ENCODE measurements around the gene ANKRD31. TPM values are rescaled to one million over a fixed set of nuclear protein-coding genes. Genes with fewer than 3 reads are reported as not detected.
"Not testable (repeated sequence)": the region's sequence is repeated elsewhere in the genome, so short reads cannot be mapped to it uniquely, and the experiment has no call there.

The ANKRD31 gene
- total RNA-seq, 1 experiment from 2014 or later, result 0.07 TPM

DNA sequence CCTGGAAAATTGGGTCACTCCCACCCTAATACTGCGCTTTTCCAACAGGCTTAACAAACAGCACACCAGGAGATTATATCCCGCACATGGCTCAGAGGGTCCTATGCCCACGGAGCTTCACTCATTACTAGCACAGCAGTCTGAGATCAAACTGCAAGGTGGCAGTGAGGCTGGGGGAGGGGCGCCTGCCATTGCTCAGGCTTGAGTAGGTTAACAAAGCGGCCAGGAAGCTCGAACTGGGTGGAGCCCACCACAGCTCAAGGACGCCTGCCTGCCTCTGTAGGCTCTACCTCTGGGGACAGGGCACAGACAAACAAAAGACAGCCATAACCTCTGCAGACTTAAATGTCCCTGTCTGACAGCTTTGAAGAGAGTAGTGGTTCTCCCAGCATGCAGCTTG is 60.7 kb downstream of the ANKRD31 start:
- in situ Hi-C loops (cut with HindIII; ENCODE audit: low pct_unique_long_range_greater_than_20kb, low sequenced_read_pairs), result not testable (repeated sequence)

GRCh38 chr5:75174872-75175271 is 61.8 kb downstream of the ANKRD31 start:
- DNase-seq (ENCODE audit: low read depth); in situ Hi-C loops (cut with HindIII; ENCODE audit: low pct_unique_long_range_greater_than_20kb, low sequenced_read_pairs): not testable (repeated sequence)

More for the DNA sequence above, 60.7 kb downstream of the ANKRD31 start:
- DNase-seq (ENCODE audit: low read depth), result not testable (repeated sequence)

- DNase-seq (ENCODE audit: low read depth), result no peak
- in situ Hi-C loops (cut with HindIII; ENCODE audit: low pct_unique_long_range_greater_than_20kb, low sequenced_read_pairs), result no loop called here
These were observed 67.2 kb downstream of the ANKRD31 start for GRCh38 chr5:75169516-75169915.

DNA sequence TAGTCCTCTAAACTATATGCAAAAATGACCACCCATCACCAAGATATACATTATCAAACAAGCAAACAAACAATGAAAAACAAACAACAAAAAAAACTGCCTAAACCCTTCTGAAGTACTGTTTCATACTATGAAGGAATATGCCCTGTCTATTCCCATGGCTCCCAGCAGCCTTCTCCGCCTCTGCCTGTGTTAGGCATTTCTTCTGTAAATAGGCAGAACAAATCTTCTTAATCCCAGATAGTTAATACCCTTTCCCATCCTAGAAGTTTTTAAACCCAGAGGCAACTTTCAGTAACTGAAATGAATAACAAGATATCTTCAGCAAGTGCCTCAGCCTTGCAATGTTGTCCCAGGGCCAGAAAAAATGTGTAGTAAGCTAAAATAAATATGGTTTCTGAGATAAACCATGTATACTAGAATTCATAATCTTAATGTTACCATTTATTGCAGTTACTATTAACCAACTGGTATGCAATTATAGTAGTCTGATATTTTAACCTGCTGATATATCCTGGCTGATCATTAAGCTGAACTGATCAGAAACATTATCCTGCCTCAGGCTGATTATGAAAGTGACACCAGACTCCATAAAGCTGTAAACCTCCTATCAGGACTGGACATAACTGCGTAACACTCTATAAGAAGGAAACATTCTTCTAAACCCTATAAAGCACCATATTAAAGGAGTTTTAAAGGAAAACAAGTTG is 68.5 kb downstream of the ANKRD31 start:
- DNase-seq (ENCODE audit: low read depth), result no peak
- in situ Hi-C loops (cut with HindIII; ENCODE audit: low pct_unique_long_range_greater_than_20kb, low sequenced_read_pairs), result no loop called here

DNA sequence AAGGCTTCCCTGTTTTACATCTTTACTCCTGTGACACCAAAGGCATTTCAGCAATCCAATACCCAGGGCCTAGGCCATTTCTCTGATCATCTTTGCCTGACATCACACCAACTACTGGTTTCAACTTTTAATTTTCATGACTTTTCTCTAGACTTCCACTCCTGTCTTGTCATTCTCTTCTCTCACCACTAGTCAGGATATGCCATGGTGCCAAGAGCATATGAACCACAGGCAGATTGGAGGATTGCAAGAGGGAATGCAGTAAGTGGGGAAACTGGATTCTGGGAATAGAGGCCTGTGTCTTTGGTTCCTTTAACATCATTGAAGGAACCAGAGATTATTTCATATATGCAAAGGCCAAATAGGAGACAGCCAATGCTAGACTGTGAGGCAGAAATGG is 69.3 kb downstream of the ANKRD31 start:
- in situ Hi-C loops (cut with HindIII; ENCODE audit: low pct_unique_long_range_greater_than_20kb, low sequenced_read_pairs), result no loop called here
- DNase-seq (ENCODE audit: low read depth), result no peak

DNA sequence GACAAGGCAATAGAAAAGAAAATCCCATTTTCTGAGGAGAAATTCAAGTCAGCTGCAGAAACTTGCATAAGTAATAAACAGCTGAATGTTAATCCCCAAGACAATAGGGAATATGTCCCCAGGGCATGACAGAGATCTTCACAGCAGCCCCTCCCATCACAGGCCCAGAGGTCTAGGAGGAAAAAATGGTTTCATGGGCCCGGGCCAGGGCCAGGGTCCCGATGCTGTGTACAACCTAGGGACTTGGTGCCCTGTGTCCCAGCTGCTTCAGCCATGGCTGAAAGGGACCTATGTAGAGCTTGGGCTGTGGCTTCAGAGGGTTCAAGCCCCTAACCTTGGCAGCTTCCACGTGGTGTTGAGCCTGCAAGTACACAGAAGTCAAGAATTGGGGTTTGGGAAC is 75.2 kb downstream of the ANKRD31 start:
- DNase-seq (ENCODE audit: low read depth); in situ Hi-C loops (cut with HindIII; ENCODE audit: low pct_unique_long_range_greater_than_20kb, low sequenced_read_pairs): not testable (repeated sequence)

DNA sequence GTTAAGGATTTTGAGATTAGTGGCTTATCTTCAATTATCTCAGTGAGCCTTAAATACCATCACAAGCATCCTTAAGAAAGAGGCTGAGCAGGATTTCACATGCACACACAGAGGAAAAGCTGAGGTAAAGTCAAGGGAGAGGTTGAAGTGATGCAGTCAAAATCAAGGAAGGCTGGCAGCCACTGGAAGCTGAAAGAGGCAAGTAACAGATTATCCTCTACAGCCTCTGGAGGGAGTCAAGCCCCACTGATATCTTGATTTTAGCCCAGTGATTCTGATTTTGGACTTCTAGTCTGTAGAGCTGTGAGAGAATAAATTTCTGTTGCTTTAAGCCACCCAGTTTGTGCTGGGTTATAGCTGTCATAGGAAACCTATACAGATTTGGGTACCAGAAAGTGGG is 80.1 kb downstream of the ANKRD31 start:
- no peak for DNase-seq (ENCODE audit: low read depth)
- in situ Hi-C loops (cut with HindIII; ENCODE audit: low pct_unique_long_range_greater_than_20kb, low sequenced_read_pairs), result no loop called here

DNA sequence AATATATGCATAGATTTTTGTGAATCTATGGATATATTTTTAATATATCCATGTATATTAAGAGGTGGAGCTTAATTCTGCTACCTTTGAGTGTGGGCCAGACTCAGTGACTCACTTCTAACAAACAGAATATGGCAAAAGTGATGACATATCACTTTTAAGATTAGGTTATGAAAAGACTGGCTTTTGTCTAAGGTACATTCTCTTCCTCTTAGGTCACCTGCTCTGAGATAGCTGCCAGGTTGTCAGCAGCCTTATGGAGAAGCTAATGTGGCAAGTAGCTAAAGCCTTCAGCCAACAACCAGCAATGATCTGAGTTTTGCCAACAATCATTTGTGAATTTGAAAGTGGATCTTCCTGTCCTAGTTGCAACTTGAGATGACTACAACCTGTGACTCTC is 83.8 kb downstream of the ANKRD31 start:
- in situ Hi-C loops (cut with HindIII; ENCODE audit: low pct_unique_long_range_greater_than_20kb, low sequenced_read_pairs), result no loop called here
- no peak for DNase-seq (ENCODE audit: low read depth)

GRCh38 chr5:75148051-75148450 is 88.6 kb downstream of the ANKRD31 start:
- in situ Hi-C loops (cut with HindIII; ENCODE audit: low pct_unique_long_range_greater_than_20kb, low sequenced_read_pairs), result no loop called here
- DNase-seq (ENCODE audit: low read depth), result no peak

GRCh38 chr5:75142566-75143136 is 94.0 kb downstream of the ANKRD31 start:
- in situ Hi-C loops (cut with HindIII; ENCODE audit: low pct_unique_long_range_greater_than_20kb, low sequenced_read_pairs), result no loop called here
- DNase-seq (ENCODE audit: low read depth), result no peak

GRCh38 chr5:75140277-75140676 is 96.4 kb downstream of the ANKRD31 start:
- in situ Hi-C loops (cut with HindIII; ENCODE audit: low pct_unique_long_range_greater_than_20kb, low sequenced_read_pairs), result no loop called here

GRCh38 chr5:75138689-75139088 is 98.0 kb downstream of the ANKRD31 start:
- in situ Hi-C loops (cut with HindIII; ENCODE audit: low pct_unique_long_range_greater_than_20kb, low sequenced_read_pairs), result no loop called here
- DNase-seq (ENCODE audit: low read depth), result no peak

More at GRCh38 chr5:75140277-75140676, 96.4 kb downstream of the ANKRD31 start:
- no peak for DNase-seq (ENCODE audit: low read depth)

DNA sequence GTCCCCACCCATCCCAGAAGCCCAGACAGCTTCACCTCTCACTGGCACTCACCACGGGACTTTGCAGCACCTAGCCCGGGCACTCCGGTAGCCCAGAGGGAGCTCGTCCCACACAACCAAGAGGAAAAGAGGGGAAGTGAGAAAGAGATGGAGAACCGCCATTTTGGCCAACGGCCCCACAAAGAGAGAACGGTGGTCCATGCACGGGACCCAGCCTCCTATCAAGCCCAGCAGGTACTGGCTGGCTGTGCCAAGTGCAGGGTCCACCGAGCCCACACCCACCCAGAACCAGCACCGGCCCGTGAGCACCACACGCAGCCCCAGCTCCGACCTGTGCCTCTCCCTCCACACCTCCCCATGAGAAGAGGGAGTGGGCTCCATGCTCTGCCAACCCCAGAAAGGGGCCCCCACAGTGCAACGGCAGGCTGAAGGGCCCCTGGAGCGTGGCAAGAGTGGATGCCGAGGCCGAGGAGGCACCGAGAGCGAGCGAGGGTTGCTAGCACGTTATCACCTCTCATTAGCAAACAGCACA is 105.8 kb downstream of the ANKRD31 start:
- in situ Hi-C loops (cut with HindIII; ENCODE audit: low pct_unique_long_range_greater_than_20kb, low sequenced_read_pairs), result no loop called here
- DNase-seq (ENCODE audit: low read depth), result no peak

DNA sequence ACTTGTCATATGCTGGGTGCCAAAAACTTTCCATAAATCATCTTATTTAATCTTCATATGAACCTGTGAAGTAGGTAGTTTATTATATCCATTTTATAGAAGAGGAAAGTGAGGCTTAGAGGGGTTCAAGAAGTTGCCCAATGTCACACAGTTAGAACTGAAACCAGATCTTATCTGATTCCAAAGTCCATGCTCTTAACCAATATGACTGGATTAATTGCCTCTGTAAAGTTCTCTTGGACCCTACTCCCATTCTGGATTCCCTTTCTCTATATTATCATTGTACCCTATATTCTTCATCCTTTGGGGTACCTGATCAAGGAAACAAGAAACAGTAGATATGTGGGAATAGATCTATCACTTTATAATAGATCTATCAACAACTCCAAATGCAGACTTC is 119.8 kb downstream of the ANKRD31 start:
- in situ Hi-C loops (cut with HindIII; ENCODE audit: low pct_unique_long_range_greater_than_20kb, low sequenced_read_pairs), result no loop called here

GRCh38 chr5:75114311-75114710 is 122.4 kb downstream of the ANKRD31 start:
- in situ Hi-C loops (cut with HindIII; ENCODE audit: low pct_unique_long_range_greater_than_20kb, low sequenced_read_pairs), result not testable (repeated sequence)

More for the DNA sequence above, 119.8 kb downstream of the ANKRD31 start:
- DNase-seq (ENCODE audit: low read depth), result no peak

GRCh38 chr5:75113354-75114113 is 123.1 kb downstream of the ANKRD31 start:
- in situ Hi-C loops (cut with HindIII; ENCODE audit: low pct_unique_long_range_greater_than_20kb, low sequenced_read_pairs), result no loop called here
- no peak for DNase-seq (ENCODE audit: low read depth)

More at GRCh38 chr5:75114311-75114710, 122.4 kb downstream of the ANKRD31 start:
- not testable (repeated sequence) for DNase-seq (ENCODE audit: low read depth)

DNA sequence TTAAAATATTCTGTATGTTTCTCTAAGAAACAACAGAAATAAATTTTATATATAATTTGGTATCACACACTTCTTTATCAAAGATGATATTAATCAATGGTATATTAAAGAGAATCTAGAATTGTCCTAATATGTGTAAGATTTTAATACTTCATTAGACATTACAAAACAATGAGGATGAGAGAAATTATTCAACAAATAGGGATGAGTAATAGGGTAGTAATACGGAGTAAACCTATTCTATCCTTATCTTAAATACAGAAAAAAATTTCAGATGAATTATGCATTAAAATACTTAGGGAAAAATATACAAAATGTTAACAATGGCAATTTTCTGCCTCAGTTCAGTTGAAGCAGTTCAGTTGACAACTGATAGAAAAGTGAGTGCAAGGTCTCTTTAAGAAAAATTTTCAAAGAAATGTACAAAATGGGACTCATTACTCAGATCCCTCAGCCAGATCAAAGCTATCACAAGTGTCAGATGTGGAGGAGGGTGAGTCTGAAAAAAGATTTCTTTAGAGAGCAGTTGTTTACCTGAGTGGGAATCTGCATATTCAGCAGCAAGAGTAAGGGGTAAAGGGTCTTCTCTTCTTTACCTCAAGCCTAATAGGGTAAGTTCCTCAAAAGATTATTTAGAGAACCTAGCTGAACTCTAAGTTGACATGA is 127.6 kb downstream of the ANKRD31 start:
- in situ Hi-C loops (cut with HindIII; ENCODE audit: low pct_unique_long_range_greater_than_20kb, low sequenced_read_pairs), result no loop called here
- no peak for DNase-seq (ENCODE audit: low read depth)

DNA sequence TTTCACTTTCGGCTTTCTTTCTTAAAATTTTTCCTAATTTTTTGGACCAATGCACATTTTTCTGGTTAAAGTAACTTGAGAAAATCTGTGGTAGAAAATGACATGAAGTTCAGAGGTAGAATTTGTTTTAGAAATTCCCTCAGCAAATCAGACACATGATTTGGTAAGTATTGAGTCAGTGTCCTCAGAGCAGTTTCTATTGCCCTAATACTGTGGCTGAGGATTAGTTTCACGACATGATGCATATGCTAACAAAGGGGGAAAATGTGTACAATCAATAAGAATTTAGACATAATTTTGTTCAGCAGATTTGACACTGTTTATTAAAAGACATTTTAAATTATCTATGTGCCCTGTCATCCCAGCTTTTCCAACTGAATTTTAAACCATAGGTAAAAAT is 128.2 kb downstream of the ANKRD31 start:
- DNase-seq (ENCODE audit: low read depth), result no peak
- in situ Hi-C loops (cut with HindIII; ENCODE audit: low pct_unique_long_range_greater_than_20kb, low sequenced_read_pairs), result no loop called here
